HEK293 (cell line): Measurements from ENCODE around the gene AQP10.
"Not testable (repeated sequence)": the region's sequence is repeated elsewhere in the genome, so short reads cannot be mapped to it uniquely, and the experiment has no call there.

ENCODE experiments used
- CTCF ChIA-PET: fragments of 350-600 bp; formaldehyde crosslinking; extraction: SDS; loops from one replicate; lab custom pipeline; 2021; ENCODE audit warnings: antibody characterized with exemption; lab: Yijun Ruan, JAX
- POLR2A ChIA-PET: fragments of 300-600 bp; formaldehyde crosslinking; extraction: SDS; loops from one replicate; lab custom pipeline; 2020; ENCODE audit warnings: antibody characterized with exemption, inconsistent platforms; lab: Yijun Ruan, JAX
- H3K27ac ChIP-seq: fragments of 200-500 bp; sonication (Bioruptor generic); 2 replicates; pipeline ENCODE4 v1.5.1; 2014; ENCODE audit warnings: low read depth, low read length, control low read depth, inconsistent platforms; ENCODE audit errors: extremely low read depth
- H3K36me3 ChIP-seq, 2 experiments: fragments of 200-500 bp in 1 of 2; sonication (Bioruptor generic) in 1 of 2; 1 replicate in 1 of 2; 2 replicates in 1 of 2; pipeline ENCODE4 v1.5.1; 2014 to 2017; ENCODE audit warnings: inconsistent platforms in 2 of 2, low read length in 2 of 2; ENCODE audit not compliant: control insufficient read depth in 2 of 2, insufficient read depth in 1 of 2
- H3K4me1 ChIP-seq: fragments of 200-500 bp; sonication (Bioruptor generic); 2 replicates; pipeline ENCODE4 v1.5.1; 2014; ENCODE audit warnings: mild to moderate bottlenecking, low read length, inconsistent platforms; ENCODE audit not compliant: control insufficient read depth, insufficient read depth
- H3K4me3 ChIP-seq: 2 replicates; pipeline ENCODE4 v1.5.1; 2011; ENCODE audit warnings: low read depth, mild to moderate bottlenecking, control low read depth, low read length, moderate library complexity
- H3K9me3 ChIP-seq: fragments of 200-500 bp; sonication (Bioruptor generic); 2 replicates; pipeline ENCODE4 v1.5.1; 2014; ENCODE audit warnings: low read depth, low read length, inconsistent platforms; ENCODE audit not compliant: control insufficient read depth, insufficient read depth
- PRDM1 ChIP-seq: fragments of 450-650 bp; formaldehyde crosslinking; IDR thresholded peaks from 2 replicates; pipeline ENCODE4; 2016; ENCODE audit warnings: missing biosample characterization, missing genetic modification characterization
- SP2 ChIP-seq: fragments of 450-650 bp; formaldehyde crosslinking; IDR thresholded peaks from 2 replicates; pipeline ENCODE4 v1.5.1; 2016; ENCODE audit warnings: missing biosample characterization, missing genetic modification characterization
- ZNF121 ChIP-seq: fragments of 450-650 bp; formaldehyde crosslinking; IDR thresholded peaks from 2 replicates; pipeline ENCODE4 v1.5.1; 2016; ENCODE audit warnings: missing biosample characterization, missing genetic modification characterization
- ZNF138 ChIP-seq: fragments of 450-650 bp; formaldehyde crosslinking; IDR thresholded peaks from 2 replicates; pipeline ENCODE4 v1.5.1; 2016; ENCODE audit warnings: missing biosample characterization, missing genetic modification characterization, borderline replicate concordance
- ZNF16 ChIP-seq: fragments of 450-650 bp; formaldehyde crosslinking; IDR thresholded peaks from 2 replicates; pipeline ENCODE4 v1.5.1; 2016; ENCODE audit warnings: low read depth, missing biosample characterization, missing genetic modification characterization
- ZNF19 ChIP-seq: fragments of 450-650 bp; formaldehyde crosslinking; IDR thresholded peaks from 2 replicates; pipeline ENCODE4; 2016; ENCODE audit warnings: missing biosample characterization, missing genetic modification characterization, low read depth
- ZNF239 ChIP-seq: fragments of 450-650 bp; formaldehyde crosslinking; IDR thresholded peaks from 2 replicates; pipeline ENCODE4 v1.5.1; 2016; ENCODE audit warnings: missing biosample characterization, missing genetic modification characterization
- ZNF433 ChIP-seq: fragments of 450-650 bp; formaldehyde crosslinking; IDR thresholded peaks from 2 replicates; pipeline ENCODE4 v1.5.1; 2016; ENCODE audit warnings: missing biosample characterization, missing genetic modification characterization, low read depth
- ZNF521 ChIP-seq: fragments of 450-650 bp; formaldehyde crosslinking; IDR thresholded peaks from 2 replicates; pipeline ENCODE4 v1.5.1; 2017; ENCODE audit warnings: missing biosample characterization, mild to moderate bottlenecking, missing genetic modification characterization
- ZNF600 ChIP-seq: fragments of 450-650 bp; formaldehyde crosslinking; IDR thresholded peaks from 2 replicates; pipeline ENCODE4 v1.5.1; 2016; ENCODE audit warnings: missing biosample characterization, missing genetic modification characterization
- ZNF670 ChIP-seq: fragments of 450-650 bp; formaldehyde crosslinking; IDR thresholded peaks from 2 replicates; pipeline ENCODE4 v1.5.1; 2016; ENCODE audit warnings: missing biosample characterization, missing genetic modification characterization, low read depth
- ZNF843 ChIP-seq: fragments of 450-650 bp; formaldehyde crosslinking; IDR thresholded peaks from 2 replicates; pipeline ENCODE4 v1.5.1; 2016; ENCODE audit warnings: missing biosample characterization, missing genetic modification characterization
- TF ChIP-seq, protein P1 (sequence below): fragments of 450-650 bp; formaldehyde crosslinking; IDR thresholded peaks from 2 replicates; pipeline ENCODE4 v1.5.1; 2016; ENCODE audit warnings: missing biosample characterization, missing genetic modification characterization
- TF ChIP-seq, protein P2 (sequence below): fragments of 450-650 bp; IDR thresholded peaks from 2 replicates; pipeline ENCODE4 v1.5.1; 2018; ENCODE audit warnings: missing biosample characterization, missing genetic modification characterization
- TF ChIP-seq, protein P3 (sequence below): fragments of 450-650 bp; IDR thresholded peaks from 2 replicates; pipeline ENCODE4 v1.5.1; 2018; ENCODE audit warnings: missing biosample characterization, mild to moderate bottlenecking, missing genetic modification characterization
- TF ChIP-seq, protein P4 (sequence below): fragments of 450-650 bp; formaldehyde crosslinking; IDR thresholded peaks from 2 replicates; pipeline ENCODE4 v1.5.1; 2016; ENCODE audit warnings: missing biosample characterization, missing genetic modification characterization
- TF ChIP-seq, protein P5 (sequence below): fragments of 450-650 bp; formaldehyde crosslinking; IDR thresholded peaks from 2 replicates; pipeline ENCODE4 v1.5.1; 2016; ENCODE audit warnings: missing biosample characterization, missing genetic modification characterization, low read depth
- TF ChIP-seq, protein P6 (sequence below): fragments of 450-650 bp; formaldehyde crosslinking; IDR thresholded peaks from 2 replicates; pipeline ENCODE4 v1.5.1; 2016; ENCODE audit warnings: missing biosample characterization, missing genetic modification characterization, low read depth

Gene AQP10

DNA sequence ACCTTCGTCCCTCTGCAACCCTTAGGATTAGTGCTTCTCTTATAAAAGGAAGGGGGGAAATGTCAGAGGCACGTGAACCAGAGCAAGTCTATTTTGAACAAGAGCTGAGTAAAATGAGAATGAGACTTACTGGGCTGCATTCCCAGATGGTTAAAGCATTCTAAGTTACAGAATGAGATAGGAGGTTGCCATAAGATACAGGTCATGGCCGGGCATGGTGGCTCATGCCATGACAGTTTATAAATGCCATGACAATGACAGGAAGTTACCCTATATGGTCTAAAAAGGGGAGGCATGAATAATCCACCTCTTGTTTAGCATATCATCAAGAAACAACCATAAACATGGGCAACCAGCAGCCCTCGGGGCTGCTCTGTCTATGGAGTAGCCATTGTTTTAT lies 2.5 kb upstream of the AQP10 start (continued):
- TF ChIP-seq, protein P1, sequence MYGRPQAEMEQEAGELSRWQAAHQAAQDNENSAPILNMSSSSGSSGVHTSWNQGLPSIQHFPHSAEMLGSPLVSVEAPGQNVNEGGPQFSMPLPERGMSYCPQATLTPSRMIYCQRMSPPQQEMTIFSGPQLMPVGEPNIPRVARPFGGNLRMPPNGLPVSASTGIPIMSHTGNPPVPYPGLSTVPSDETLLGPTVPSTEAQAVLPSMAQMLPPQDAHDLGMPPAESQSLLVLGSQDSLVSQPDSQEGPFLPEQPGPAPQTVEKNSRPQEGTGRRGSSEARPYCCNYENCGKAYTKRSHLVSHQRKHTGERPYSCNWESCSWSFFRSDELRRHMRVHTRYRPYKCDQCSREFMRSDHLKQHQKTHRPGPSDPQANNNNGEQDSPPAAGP (tag by site-specific recombination), result no peak
- TF ChIP-seq, all 188 proteins: peak for 0

DNA sequence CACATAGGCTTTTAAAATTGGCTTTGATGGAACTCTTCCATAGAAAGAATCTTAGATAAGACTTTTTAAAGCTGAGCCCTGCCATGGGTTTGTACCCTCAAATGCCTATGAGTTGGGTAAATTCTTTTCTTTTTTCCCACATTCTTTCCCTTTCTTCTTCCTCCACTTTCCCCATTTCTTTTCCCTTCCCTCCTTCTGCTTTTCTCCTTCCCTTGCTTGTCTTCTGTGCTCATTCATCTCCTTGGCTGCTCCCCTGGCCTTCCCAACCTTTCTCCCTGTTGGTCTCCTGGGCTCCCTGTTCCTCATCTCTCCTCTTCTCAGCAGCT lies 679 bp downstream of the AQP10 start:
- H3K27ac ChIP-seq, H3K4me3 ChIP-seq, H3K36me3 ChIP-seq, POLR2A ChIA-PET, H3K4me1 ChIP-seq, H3K9me3 ChIP-seq: not testable (repeated sequence)
- CTCF ChIA-PET, result interaction anchor here (0.6 to 0.7 kb wide), 3 partner anchors 13 to 439 kb away, joined by 3 to 5 read pairs (median 3); no protein-coding TSS in a partner anchor
- TF ChIP-seq PRDM1 (tag by site-specific recombination), result peak; percentile 81

DNA sequence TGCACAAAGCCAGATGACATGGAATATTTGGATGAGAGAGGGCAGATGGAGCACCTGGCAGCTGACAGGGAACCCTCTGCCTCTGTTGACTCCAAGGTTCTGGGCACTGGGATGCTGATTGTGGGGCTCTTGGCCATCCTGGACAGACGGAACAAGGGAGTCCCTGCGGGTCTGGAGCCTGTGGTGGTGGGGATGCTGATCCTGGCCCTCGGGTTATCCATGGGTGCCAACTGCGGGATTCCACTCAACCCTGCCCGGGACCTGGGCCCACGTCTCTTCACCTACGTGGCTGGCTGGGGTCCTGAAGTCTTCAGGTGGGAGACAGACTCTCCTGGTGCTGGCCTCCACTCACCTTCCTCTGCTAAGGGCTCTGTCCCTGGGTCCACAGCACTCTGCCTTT lies 2.6 kb downstream of the AQP10 start:
- H3K4me3 ChIP-seq, result no peak overlapping the region
- TF ChIP-seq ZNF670 (tag by site-specific recombination), result no peak
- TF ChIP-seq ZNF16 (tag by site-specific recombination), result no peak
- TF ChIP-seq SP2 (tag by site-specific recombination), result no peak
- POLR2A ChIA-PET, result no interaction called here
- peaks cover 0 to 5% of the 10 kb centered on the region in 2 experiments; a peak in 1 of 3 replicates for H3K36me3 ChIP-seq
- H3K4me1 ChIP-seq, result peaks cover 6% of the 10 kb centered on the region
- H3K9me3 ChIP-seq, result no peaks in the 10 kb centered on the region
- H3K27ac ChIP-seq, result no peak overlapping the region
- CTCF ChIA-PET, result interaction anchor here (0.6 to 1.8 kb wide), 9 partner anchors 9 to 156 kb away, joined by 3 to 10 read pairs (median 3); no protein-coding TSS in a partner anchor

DNA sequence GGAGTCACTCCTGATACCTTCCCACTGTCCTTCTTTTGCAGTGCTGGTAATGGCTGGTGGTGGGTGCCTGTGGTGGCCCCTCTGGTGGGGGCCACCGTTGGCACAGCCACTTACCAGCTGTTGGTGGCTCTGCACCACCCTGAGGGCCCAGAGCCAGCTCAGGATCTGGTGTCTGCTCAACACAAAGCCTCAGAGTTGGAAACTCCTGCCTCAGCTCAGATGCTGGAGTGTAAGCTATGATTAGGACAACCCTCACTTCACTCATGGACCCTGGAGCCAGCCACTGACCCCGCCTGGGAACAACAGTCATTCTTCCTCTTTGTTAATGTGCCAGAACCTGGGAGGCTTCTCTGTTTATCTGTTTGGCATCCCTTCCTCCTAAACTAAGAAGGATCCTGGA lies 3.3 kb downstream of the AQP10 start:
- peaks cover 0 to 8% of the 10 kb centered on the region in 2 experiments; a peak in 1 of 3 replicates for H3K36me3 ChIP-seq
- no peak overlapping the region for H3K4me3 ChIP-seq
- no peak overlapping the region for H3K27ac ChIP-seq
- ChIA-PET CTCF (interaction anchor here (0.6 to 4.6 kb wide), 9 partner anchors 10 to 420 kb away, joined by 3 to 68 read pairs (median 3); no protein-coding TSS in a partner anchor), POLR2A (no interaction called here)
- H3K9me3 ChIP-seq, result no peaks in the 10 kb centered on the region
- H3K4me1 ChIP-seq, result peaks cover 10% of the 10 kb centered on the region
- no peak for TF ChIP-seq ZNF138 (tag by site-specific recombination)
- TF ChIP-seq ZNF843 (tag by site-specific recombination), result no peak
- no peak for TF ChIP-seq ZNF521 (tag by site-specific recombination)
- TF ChIP-seq, protein P2, sequence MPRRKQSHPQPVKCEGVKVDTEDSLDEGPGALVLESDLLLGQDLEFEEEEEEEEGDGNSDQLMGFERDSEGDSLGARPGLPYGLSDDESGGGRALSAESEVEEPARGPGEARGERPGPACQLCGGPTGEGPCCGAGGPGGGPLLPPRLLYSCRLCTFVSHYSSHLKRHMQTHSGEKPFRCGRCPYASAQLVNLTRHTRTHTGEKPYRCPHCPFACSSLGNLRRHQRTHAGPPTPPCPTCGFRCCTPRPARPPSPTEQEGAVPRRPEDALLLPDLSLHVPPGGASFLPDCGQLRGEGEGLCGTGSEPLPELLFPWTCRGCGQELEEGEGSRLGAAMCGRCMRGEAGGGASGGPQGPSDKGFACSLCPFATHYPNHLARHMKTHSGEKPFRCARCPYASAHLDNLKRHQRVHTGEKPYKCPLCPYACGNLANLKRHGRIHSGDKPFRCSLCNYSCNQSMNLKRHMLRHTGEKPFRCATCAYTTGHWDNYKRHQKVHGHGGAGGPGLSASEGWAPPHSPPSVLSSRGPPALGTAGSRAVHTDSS (tag by site-specific recombination), result no peak
- no peak for TF ChIP-seq ZNF433 (tag by site-specific recombination)
- TF ChIP-seq ZNF600 (tag by site-specific recombination), result no peak
- TF ChIP-seq, protein P3, sequence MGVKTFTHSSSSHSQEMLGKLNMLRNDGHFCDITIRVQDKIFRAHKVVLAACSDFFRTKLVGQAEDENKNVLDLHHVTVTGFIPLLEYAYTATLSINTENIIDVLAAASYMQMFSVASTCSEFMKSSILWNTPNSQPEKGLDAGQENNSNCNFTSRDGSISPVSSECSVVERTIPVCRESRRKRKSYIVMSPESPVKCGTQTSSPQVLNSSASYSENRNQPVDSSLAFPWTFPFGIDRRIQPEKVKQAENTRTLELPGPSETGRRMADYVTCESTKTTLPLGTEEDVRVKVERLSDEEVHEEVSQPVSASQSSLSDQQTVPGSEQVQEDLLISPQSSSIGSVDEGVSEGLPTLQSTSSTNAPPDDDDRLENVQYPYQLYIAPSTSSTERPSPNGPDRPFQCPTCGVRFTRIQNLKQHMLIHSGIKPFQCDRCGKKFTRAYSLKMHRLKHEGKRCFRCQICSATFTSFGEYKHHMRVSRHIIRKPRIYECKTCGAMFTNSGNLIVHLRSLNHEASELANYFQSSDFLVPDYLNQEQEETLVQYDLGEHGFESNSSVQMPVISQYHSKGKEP (tag by site-specific recombination), result no peak
- TF ChIP-seq, protein P4, sequence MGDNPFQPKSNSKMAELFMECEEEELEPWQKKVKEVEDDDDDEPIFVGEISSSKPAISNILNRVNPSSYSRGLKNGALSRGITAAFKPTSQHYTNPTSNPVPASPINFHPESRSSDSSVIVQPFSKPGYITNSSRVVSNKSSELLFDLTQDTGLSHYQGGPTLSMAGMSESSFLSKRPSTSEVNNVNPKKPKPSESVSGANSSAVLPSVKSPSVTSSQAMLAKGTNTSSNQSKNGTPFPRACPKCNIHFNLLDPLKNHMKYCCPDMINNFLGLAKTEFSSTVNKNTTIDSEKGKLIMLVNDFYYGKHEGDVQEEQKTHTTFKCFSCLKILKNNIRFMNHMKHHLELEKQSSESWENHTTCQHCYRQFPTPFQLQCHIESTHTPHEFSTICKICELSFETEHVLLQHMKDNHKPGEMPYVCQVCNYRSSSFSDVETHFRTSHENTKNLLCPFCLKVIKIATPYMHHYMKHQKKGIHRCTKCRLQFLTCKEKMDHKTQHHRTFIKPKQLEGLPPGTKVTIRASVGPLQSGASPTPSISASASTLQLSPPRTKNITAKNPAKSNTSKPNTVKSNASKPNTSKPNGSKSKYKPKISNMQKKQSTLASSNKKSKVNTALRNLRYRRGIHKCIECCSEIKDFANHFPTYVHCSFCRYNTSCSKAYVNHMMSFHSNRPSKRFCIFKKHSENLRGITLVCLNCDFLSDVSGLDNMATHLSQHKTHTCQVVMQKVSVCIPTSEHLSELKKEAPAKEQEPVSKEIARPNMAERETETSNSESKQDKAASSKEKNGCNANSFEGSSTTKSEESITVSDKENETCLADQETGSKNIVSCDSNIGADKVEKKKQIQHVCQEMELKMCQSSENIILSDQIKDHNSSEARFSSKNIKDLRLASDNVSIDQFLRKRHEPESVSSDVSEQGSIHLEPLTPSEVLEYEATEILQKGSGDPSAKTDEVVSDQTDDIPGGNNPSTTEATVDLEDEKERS (tag by site-specific recombination), result no peak
- TF ChIP-seq, protein P5, sequence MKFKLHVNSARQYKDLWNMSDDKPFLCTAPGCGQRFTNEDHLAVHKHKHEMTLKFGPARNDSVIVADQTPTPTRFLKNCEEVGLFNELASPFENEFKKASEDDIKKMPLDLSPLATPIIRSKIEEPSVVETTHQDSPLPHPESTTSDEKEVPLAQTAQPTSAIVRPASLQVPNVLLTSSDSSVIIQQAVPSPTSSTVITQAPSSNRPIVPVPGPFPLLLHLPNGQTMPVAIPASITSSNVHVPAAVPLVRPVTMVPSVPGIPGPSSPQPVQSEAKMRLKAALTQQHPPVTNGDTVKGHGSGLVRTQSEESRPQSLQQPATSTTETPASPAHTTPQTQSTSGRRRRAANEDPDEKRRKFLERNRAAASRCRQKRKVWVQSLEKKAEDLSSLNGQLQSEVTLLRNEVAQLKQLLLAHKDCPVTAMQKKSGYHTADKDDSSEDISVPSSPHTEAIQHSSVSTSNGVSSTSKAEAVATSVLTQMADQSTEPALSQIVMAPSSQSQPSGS, result no peak
- no peak for TF ChIP-seq ZNF19 (tag by site-specific recombination)
- no peak for TF ChIP-seq ZNF121
- TF ChIP-seq ZNF239, result no peak
- TF ChIP-seq, protein P6, sequence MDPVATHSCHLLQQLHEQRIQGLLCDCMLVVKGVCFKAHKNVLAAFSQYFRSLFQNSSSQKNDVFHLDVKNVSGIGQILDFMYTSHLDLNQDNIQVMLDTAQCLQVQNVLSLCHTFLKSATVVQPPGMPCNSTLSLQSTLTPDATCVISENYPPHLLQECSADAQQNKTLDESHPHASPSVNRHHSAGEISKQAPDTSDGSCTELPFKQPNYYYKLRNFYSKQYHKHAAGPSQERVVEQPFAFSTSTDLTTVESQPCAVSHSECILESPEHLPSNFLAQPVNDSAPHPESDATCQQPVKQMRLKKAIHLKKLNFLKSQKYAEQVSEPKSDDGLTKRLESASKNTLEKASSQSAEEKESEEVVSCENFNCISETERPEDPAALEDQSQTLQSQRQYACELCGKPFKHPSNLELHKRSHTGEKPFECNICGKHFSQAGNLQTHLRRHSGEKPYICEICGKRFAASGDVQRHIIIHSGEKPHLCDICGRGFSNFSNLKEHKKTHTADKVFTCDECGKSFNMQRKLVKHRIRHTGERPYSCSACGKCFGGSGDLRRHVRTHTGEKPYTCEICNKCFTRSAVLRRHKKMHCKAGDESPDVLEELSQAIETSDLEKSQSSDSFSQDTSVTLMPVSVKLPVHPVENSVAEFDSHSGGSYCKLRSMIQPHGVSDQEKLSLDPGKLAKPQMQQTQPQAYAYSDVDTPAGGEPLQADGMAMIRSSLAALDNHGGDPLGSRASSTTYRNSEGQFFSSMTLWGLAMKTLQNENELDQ, result no peak
